Measurements from ENCODE around the gene VSTM4. TPM values are rescaled to one million over a fixed set of nuclear protein-coding genes. Genes with fewer than 3 reads are reported as not detected.

The VSTM4 gene
- total RNA-seq, 2 donors from 2014 or later = 0.06 to 0.13 TPM

- Mint-ChIP-seq H3K4me3 (no peak overlapping the region), H3K27ac (peak overlapping the region; percentile 2), H3K4me1 (no peaks in the 10 kb centered on the region), H3K36me3 (ENCODE audit: low read depth) (no peaks in the 10 kb centered on the region), H3K9me3 (no peaks in the 10 kb centered on the region), H3K27me3 (peaks cover 3% of the 10 kb centered on the region)
- no peak for ATAC-seq (replicated peaks)
Observed at GRCh38 chr10:49135575-49136313, 20.4 kb upstream of the VSTM4 start.

GRCh38 chr10:49134327-49134726 is 19.0 kb upstream of the VSTM4 start:
- no peak overlapping the region for H3K4me3 Mint-ChIP-seq
- no peak overlapping the region for H3K27ac Mint-ChIP-seq
- H3K36me3 Mint-ChIP-seq (ENCODE audit: low read depth) = no peaks in the 10 kb centered on the region
- no peak for ATAC-seq (replicated peaks)
- H3K9me3 Mint-ChIP-seq = peaks cover under 1% of the 10 kb centered on the region
- peaks cover 9% of the 10 kb centered on the region for H3K27me3 Mint-ChIP-seq
- no peaks in the 10 kb centered on the region for H3K4me1 Mint-ChIP-seq

- Mint-ChIP-seq H3K27me3 (peaks cover 14% of the 10 kb centered on the region), H3K36me3 (ENCODE audit: low read depth) (no peaks in the 10 kb centered on the region), H3K9me3 (peaks cover 6% of the 10 kb centered on the region), H3K4me3 (no peak within 1 kb of the TSS), H3K4me1 (no peaks in the 10 kb centered on the region), H3K27ac (no peak within 1 kb of the TSS)
- ATAC-seq (replicated peaks) = no peak
Observed at GRCh38 chr10:49133706-49134248, 18.5 kb upstream of the VSTM4 start, which contains the start of gene FAM170B. TSS of gene FAM170B (minus strand) at chr10:49134021. CDS start at chr10:49133918, 103 bp downstream.

GRCh38 chr10:49132362-49132737 is 17.0 kb upstream of the VSTM4 start:
- no peak overlapping the region for H3K27ac Mint-ChIP-seq
- H3K4me3 Mint-ChIP-seq = no peak overlapping the region
- ATAC-seq (replicated peaks) = no peak

GRCh38 chr10:49131507-49132361 is 16.4 kb upstream of the VSTM4 start:
- Mint-ChIP-seq H3K27me3 (peaks cover 23% of the 10 kb centered on the region), H3K4me1 (no peaks in the 10 kb centered on the region), H3K9me3 (peaks cover 11% of the 10 kb centered on the region), H3K36me3 (ENCODE audit: low read depth) (no peaks in the 10 kb centered on the region), H3K27ac (no peak overlapping the region), H3K4me3 (no peak overlapping the region)
- ATAC-seq (replicated peaks) = no peak

More at GRCh38 chr10:49132362-49132737, 17.0 kb upstream of the VSTM4 start:
- Mint-ChIP-seq H3K9me3 (peaks cover 11% of the 10 kb centered on the region), H3K27me3 (peaks cover 23% of the 10 kb centered on the region), H3K36me3 (ENCODE audit: low read depth) (no peaks in the 10 kb centered on the region), H3K4me1 (no peaks in the 10 kb centered on the region)

GRCh38 chr10:49129376-49129775 is 14.1 kb upstream of the VSTM4 start:
- H3K27me3 Mint-ChIP-seq = peaks cover 26% of the 10 kb centered on the region
- no peak overlapping the region for H3K27ac Mint-ChIP-seq
- no peaks in the 10 kb centered on the region for H3K4me1 Mint-ChIP-seq
- no peak overlapping the region for H3K4me3 Mint-ChIP-seq
- peaks cover 13% of the 10 kb centered on the region for H3K9me3 Mint-ChIP-seq
- ATAC-seq (replicated peaks) = no peak
- no peaks in the 10 kb centered on the region for H3K36me3 Mint-ChIP-seq (ENCODE audit: low read depth)

- Mint-ChIP-seq H3K4me3 (no peak overlapping the region), H3K4me1 (no peaks in the 10 kb centered on the region), H3K27ac (no peak overlapping the region), H3K27me3 (peaks cover 25% of the 10 kb centered on the region), H3K9me3 (peaks cover 15% of the 10 kb centered on the region), H3K36me3 (ENCODE audit: low read depth) (no peaks in the 10 kb centered on the region)
- no peak for ATAC-seq (replicated peaks)
Observed at GRCh38 chr10:49128854-49129253, 13.5 kb upstream of the VSTM4 start.

- H3K27ac Mint-ChIP-seq = no peak overlapping the region
- H3K36me3 Mint-ChIP-seq (ENCODE audit: low read depth) = no peaks in the 10 kb centered on the region
- no peak for ATAC-seq (replicated peaks)
- H3K9me3 Mint-ChIP-seq = peaks cover 17% of the 10 kb centered on the region
- no peak overlapping the region for H3K4me3 Mint-ChIP-seq
- peaks cover 23% of the 10 kb centered on the region for H3K27me3 Mint-ChIP-seq
- H3K4me1 Mint-ChIP-seq = no peaks in the 10 kb centered on the region
Observed at GRCh38 chr10:49123981-49124950, 8.9 kb upstream of the VSTM4 start.

- peaks cover 7% of the 10 kb centered on the region for H3K9me3 Mint-ChIP-seq
- H3K36me3 Mint-ChIP-seq (ENCODE audit: low read depth) = no peaks in the 10 kb centered on the region
- no peaks in the 10 kb centered on the region for H3K4me1 Mint-ChIP-seq
- no peak overlapping the region for H3K4me3 Mint-ChIP-seq
- peaks cover 22% of the 10 kb centered on the region for H3K27me3 Mint-ChIP-seq
- ATAC-seq (replicated peaks) = no peak
- H3K27ac Mint-ChIP-seq = no peak overlapping the region
Observed at GRCh38 chr10:49120911-49121310, 5.6 kb upstream of the VSTM4 start.

- ATAC-seq (replicated peaks) = no peak
- peaks cover 24% of the 10 kb centered on the region for H3K27me3 Mint-ChIP-seq
Observed at GRCh38 chr10:49119746-49120145, 4.4 kb upstream of the VSTM4 start.

GRCh38 chr10:49118430-49119074 is 3.2 kb upstream of the VSTM4 start:
- Mint-ChIP-seq H3K27me3 (peaks cover 25% of the 10 kb centered on the region), H3K4me3 (no peak overlapping the region), H3K4me1 (no peaks in the 10 kb centered on the region), H3K36me3 (ENCODE audit: low read depth) (no peaks in the 10 kb centered on the region), H3K27ac (no peak overlapping the region), H3K9me3 (peaks cover 3% of the 10 kb centered on the region)
- no peak for ATAC-seq (replicated peaks)

More at GRCh38 chr10:49119746-49120145, 4.4 kb upstream of the VSTM4 start:
- no peak overlapping the region for H3K27ac Mint-ChIP-seq
- no peaks in the 10 kb centered on the region for H3K4me1 Mint-ChIP-seq
- H3K4me3 Mint-ChIP-seq = no peak overlapping the region
- H3K9me3 Mint-ChIP-seq = peaks cover 7% of the 10 kb centered on the region
- no peaks in the 10 kb centered on the region for H3K36me3 Mint-ChIP-seq (ENCODE audit: low read depth)

GRCh38 chr10:49117376-49118070 is 2.2 kb upstream of the VSTM4 start:
- H3K36me3 Mint-ChIP-seq (ENCODE audit: low read depth) = no peaks in the 10 kb centered on the region
- peaks cover 28% of the 10 kb centered on the region for H3K27me3 Mint-ChIP-seq
- ATAC-seq (replicated peaks) = no peak
- H3K4me3 Mint-ChIP-seq = no peak overlapping the region
- H3K27ac Mint-ChIP-seq = no peak overlapping the region
- H3K9me3 Mint-ChIP-seq = peaks cover 3% of the 10 kb centered on the region
- H3K4me1 Mint-ChIP-seq = no peaks in the 10 kb centered on the region

Measured in activated T-helper 17 cell treated with anti-CD3 and anti-CD28 coated beads, Interleukin-2, amount 50 U/mL, for 72 hours (primary cell).